ENCODE results near the gene ZFP36L1.

GRCh38 chr14:68816943-68817430 lies 24.1 kb upstream of the ZFP36L1 start:
- TF ChIP-seq CTCF (IDR thresholded peaks at IDR 0.05) = no peak
- TF ChIP-seq POLR2A (IDR thresholded peaks at IDR 0.05) = no peak

All from vagina (tissue), 2 donors.